GM18907 (cell line): ENCODE data around the gene GCN1.

Source experiments
- ATAC-seq: cut with Tn5 transposase; IDR thresholded peaks from one replicate; pipeline ENCODE4 v1.9.1; 2021; ENCODE audit warnings: mild to moderate bottlenecking, moderate library complexity; ENCODE audit not compliant: unreplicated experiment

Gene GCN1

DNA sequence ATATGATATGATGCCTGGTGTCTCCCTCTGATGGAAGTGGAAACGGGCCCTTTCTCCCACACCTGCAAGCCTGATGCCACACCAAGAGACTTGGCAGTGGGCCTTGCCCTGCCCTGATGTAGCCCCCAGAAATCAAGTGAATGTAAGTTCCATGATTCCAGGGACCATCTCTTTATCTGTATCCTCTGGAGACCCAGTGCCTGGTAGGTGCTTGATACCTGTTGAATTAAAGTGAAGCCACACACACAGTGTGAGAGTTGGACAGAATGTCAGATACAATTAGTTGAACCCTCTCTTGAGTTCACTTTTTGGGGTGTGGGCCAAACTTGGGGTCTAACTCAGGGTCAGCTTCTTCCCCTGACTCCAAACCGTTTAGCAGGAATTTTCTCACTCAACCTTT is 73.2 kb downstream of the GCN1 start:
- ATAC-seq = no peak

GRCh38 chr12:120119271-120119973 is 75.1 kb downstream of the GCN1 start:
- ATAC-seq = peak; percentile 27

DNA sequence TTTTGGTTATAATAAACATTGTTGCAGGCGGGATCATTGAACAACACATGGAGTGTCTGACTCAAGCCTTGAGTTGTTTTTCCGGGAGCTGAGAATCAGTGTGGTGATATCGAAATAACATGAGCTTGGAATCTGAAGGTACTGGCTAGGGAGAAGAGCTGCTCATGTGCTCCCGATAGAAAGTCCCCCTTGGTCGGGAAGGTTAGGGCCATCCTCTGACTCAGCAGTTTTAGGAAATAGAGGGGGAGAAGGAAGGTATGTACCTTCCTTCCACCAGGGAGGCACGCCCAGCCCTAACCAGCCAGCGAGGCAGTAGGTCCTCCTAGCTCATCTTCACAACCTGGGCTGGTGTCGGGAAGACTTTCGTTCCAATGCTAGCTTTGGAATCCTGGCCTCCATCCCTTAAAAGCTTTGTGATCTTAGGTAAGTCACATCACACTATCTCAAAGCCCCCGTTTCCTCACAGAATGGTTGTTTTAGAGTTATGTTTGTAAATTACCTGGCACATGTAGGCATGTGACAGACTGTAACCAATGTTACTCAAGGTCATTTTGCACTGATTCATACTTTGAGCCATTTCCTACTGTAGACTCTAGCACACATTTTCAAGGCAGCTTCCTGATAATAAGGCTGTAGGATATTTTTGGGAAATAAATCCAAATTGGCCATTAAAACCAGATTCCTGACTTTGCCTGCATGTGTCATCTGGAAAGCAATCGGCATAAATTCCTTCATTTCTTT is 76.0 kb downstream of the GCN1 start:
- ATAC-seq = no peak

GRCh38 chr12:120117961-120118320 is 76.6 kb downstream of the GCN1 start:
- ATAC-seq = no peak

DNA sequence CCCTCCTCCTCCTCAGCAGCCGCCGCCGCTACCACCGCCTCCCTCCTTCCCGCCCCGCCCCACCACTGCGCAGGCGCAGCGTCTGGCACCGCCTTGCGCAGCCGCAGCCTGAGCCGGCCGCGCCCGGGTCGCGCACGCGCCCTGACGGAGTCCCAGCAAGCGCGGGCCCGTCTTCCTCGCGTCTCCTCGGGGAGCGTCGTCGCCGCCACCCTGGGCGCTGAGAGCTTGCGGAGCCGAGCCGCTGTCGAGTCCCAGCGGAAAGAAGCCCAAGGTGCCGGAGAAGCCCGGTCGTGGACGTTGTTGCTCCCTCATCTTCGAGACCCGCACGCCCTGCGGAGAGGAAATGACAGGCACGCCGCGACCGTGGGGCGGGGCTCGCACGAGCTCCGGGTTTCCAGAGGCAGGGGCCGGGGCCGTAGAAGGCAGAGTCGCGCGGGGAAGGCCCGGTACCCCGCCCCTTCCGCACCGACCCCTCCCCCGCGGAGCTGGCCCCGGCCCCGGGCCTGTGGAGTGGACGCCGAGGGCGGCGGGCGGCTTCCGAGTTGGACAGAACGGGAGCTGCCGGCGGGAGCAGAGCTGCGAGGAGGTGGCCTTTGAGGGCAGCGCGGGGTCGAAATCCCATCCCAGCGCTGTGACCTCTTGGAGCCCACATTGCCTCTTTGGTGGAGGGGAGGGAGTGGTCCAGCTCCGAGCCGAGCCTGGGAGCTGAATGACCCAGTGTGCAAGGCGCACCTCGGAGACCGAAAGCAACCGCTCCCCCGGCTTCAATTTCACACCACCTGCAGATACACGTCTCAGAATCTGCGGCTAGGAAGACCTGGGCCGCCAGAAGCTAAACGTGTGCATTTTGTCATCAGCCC is 77.5 kb downstream of the GCN1 start:
- peak; percentile 45 for ATAC-seq

DNA sequence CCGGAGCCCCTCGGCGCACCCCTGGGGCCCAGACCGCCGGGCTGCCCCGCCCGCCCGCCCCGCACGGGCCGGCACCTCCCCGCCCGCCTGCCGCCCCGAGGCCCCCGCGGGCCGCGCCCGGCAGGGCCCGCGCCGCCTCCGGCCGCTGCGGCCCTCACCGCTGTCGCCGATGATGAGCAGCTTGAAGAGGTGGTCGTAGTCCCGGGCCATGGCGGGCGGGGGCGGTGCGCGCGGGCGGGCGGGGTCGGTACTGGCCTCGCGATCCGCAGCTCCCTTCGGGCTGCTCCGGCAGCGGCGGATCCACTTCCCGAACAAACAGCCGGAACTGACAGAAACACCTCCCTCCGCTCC is 78.1 kb downstream of the GCN1 start, which contains the start of gene RAB35:
Gene RAB35, minus strand, starts transcription at position 313 of the 351 bp plus-strand sequence. Its CDS starts 103 bp downstream, at position 210.
- ATAC-seq = peak; percentile 14

DNA sequence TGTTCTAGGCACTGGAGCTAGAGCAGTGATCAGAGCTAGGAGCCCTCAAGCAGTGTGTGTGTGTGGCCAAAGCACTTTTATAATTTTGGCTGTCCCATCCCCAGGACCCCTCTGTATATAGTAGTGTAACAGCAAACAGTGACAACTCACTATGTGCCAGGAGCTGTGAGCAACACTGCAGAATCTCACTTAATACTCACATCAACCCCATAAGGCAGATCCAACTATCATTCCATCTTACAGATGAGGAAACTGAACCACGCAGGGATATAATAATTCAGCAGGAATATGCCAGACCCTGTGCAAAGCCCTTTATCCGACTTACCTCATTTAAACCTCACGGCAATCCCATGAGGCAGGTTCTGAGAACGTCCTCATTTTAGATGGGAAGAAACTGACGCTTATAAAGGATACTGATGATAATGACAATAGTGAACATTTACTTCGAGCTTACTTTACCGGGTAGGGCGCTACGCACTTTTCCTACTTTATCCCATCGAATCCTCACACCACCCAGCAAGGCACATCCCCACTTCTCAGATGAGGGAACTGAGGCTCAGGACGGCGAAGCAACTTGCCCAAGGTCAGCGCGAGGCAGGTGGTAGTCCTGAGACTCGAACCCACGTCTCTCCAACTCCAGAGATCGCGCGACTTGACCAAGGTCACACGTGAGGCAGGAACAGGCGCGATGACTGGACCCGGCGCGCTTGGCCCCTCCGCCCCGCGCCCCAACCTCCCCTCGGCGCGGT is 78.6 kb downstream of the GCN1 start:
- ATAC-seq = no peak

- ATAC-seq = no peak
These were observed 79.4 kb downstream of the GCN1 start for GRCh38 chr12:120115066-120115465.

DNA sequence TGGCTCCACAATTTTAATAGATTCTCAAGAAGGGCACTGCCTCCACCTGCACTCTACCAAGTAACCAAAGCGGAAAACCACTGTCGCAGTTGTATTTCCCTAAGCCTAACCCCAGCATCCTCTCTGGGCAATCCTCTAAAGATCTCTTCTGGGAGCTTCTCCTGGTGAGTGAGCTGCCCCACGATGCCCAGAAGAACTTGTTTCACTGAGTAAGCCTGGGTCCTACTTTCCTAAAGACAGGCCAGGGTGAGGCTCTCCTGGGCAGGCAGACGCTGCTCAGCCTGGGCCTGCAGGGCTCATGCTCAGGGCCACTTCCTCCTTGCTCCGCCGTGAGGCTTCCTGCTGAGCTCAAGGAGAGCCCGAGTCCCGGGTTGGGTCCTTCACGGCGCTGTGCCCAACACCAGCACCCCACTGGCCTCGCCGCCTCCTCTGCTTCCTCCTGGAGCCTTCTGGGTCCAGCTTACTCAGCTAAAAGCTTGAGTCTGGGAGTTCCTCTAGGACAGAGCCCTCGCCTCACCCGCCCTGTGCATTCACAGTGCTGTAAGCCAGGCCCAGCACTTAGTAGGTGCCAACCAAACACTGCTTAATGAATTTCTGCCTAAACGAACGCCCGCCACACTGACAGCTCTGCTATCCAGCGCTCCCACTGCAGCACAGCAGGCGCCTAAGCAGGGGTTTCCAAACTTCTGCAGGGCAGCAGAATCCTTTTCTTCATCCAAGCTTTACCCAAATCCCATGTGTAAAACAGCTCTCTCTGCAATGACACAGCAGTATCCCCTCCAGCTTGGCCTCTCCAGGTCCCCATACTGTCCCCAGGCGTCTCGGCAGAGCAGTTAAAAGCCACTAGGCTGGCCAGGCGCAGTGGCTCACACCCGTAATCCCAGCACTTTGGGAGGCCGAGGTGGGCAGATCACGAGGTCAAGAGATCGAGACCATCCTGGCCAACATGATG is 83.7 kb downstream of the GCN1 start:
- ATAC-seq = peak; percentile 62

DNA sequence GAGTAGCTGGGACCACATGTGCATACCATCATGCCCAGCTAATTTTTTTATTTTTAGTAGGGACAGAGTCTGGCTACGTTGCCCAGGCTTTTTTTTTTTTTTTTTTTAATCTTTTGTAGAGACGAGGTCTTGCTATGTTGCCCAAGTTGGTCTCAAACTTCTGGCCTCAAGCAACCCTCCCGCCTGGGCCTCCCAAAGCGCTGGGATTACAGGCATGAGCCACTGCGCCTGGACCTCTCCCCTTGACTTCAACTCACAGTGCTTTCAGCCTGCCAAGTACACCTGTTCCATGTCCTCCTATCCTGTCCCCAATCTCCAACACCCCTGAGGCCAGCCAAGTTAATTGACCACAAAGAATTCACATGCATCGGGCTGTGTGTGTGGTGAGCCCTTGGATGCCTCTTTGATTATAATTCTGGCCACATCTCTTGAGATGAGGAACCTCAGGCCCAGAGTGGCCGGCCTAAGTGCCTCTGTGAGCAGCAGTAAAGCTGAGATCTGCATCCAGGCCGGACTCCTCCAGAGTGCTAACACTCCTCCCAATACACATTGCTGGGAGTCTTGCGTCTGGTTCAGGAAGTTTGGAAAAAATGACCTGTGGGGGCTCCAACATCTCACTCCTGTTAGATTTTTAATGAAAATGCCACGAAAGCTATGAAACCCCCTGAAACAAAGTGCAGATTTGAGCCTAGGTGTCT is 84.8 kb downstream of the GCN1 start:
- ATAC-seq = no peak

GRCh38 chr12:120106151-120106550 is 88.4 kb downstream of the GCN1 start:
- no peak for ATAC-seq

- no peak for ATAC-seq
These were observed 91.1 kb downstream of the GCN1 start for GRCh38 chr12:120103371-120103770.

- no peak for ATAC-seq
These were observed 91.5 kb downstream of the GCN1 start for GRCh38 chr12:120103044-120103338.

- ATAC-seq = no peak
These were observed 92.1 kb downstream of the GCN1 start for GRCh38 chr12:120102189-120103043.

GRCh38 chr12:120101617-120102016 is 92.9 kb downstream of the GCN1 start:
- ATAC-seq = no peak

GRCh38 chr12:120101182-120101581 is 93.3 kb downstream of the GCN1 start:
- ATAC-seq = no peak

- ATAC-seq = no peak
These were observed 93.9 kb downstream of the GCN1 start for GRCh38 chr12:120100630-120101029.

GRCh38 chr12:120099738-120100137 is 94.8 kb downstream of the GCN1 start:
- no peak for ATAC-seq
